Fibroblast of skin of abdomen (primary cell): Measurements from ENCODE around the gene ACSL5.
A peak's percentile ranks its signal among the peaks of the same experiment; 100 is the strongest.

Experiments used
- DNase-seq: peaks from one replicate; pipeline ENCODE4 v3.0.0-alpha.2; 2013

The ACSL5 gene

GRCh38 chr10:112471878-112472487 is 98.1 kb downstream of the ACSL5 start:
- DNase-seq, result peak; percentile 31

- DNase-seq, result peak; percentile 16
Observed at GRCh38 chr10:112475575-112476218, 101.8 kb downstream of the ACSL5 start.
